GM03348 (cell line): ENCODE results near the gene TPCN2.
"Not testable (repeated sequence)": the region's sequence is repeated elsewhere in the genome, so short reads cannot be mapped to it uniquely, and the experiment has no call there.

Experiments
- DNase-seq: peaks from one replicate; pipeline ENCODE4 v3.0.0; 2012; ENCODE audit warnings: low spot score

The TPCN2 gene

DNA sequence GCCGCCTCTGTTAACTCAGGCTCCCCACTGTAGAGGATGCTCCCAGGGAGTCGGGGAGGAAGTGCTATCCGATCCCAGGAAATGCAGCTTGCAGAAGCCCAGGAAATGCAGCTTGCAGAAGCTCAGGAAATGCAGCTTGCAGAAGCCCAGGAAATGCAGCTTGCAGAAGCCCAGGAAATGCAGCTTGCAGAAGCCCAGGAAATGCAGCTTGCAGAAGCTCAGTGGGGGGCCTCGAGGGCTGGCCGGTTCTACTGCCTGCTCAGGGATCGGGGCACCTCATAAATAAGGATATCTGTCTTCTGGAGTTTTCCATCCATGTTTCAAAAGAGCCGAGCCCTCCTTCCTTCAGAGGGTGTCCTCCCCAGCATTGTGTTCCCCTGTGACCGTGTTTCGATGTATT lies 81.9 kb downstream of the TPCN2 start:
- DNase-seq, result no peak

DNA sequence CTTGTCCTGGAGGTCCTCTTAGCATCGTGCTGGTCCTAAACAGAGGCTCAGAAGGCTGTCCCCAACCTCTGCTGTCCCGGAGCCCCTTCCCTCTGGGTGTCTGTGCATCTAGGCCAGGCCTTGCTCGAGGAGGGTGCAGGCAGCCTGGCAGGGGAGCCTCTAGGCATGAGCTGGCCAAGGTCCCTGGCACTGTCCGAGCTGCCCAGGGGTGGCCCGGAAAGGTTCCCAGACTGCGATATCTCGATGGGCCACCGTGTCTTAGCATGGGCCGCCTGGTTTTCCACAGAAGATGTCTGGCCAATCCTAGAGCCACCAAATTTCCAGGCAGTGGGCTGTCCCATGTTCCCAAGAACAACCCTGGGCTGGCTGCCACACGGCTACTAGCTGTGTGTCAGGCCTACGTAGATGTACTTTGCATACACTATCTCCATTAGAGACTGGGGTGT lies 82.4 kb downstream of the TPCN2 start:
- DNase-seq, result no peak

GRCh38 chr11:69131644-69132300 lies 83.0 kb downstream of the TPCN2 start:
- DNase-seq, result peak; percentile 91

GRCh38 chr11:69132301-69132670 lies 83.6 kb downstream of the TPCN2 start:
- DNase-seq, result no peak

- no peak for DNase-seq
Observed at GRCh38 chr11:69133251-69133650, 84.5 kb downstream of the TPCN2 start.

- DNase-seq, result not testable (repeated sequence)
Observed at GRCh38 chr11:69134182-69134581, 85.5 kb downstream of the TPCN2 start.

- DNase-seq, result no peak
Observed at GRCh38 chr11:69134957-69135356, 86.2 kb downstream of the TPCN2 start.

- DNase-seq, result no peak
Observed at GRCh38 chr11:69135420-69136363, 87.0 kb downstream of the TPCN2 start.

GRCh38 chr11:69136471-69136870 lies 87.7 kb downstream of the TPCN2 start:
- DNase-seq, result no peak

GRCh38 chr11:69137151-69137844 lies 88.6 kb downstream of the TPCN2 start:
- DNase-seq, result no peak

DNA sequence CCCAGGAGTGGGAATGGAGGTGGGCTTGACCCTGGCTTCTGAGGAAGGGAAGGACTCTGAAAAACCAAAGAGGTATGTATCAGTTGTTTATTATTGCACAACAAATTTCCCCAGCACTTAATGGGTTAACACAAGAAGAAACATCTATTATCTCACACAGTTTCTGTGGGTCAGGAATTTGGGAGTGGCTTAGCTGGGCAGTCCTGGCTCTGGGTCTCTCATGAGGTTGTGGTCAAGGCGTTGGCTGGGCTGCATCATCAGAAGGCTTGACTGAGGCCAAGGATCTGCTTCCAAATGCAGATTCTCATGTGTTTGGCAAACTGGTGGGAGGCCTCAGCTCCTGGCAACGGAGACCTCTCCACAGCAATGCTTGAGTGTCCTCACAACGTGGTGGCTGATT lies 89.5 kb downstream of the TPCN2 start:
- DNase-seq, result peak; percentile 71

- not testable (repeated sequence) for DNase-seq
Observed at GRCh38 chr11:69140161-69140560, 91.4 kb downstream of the TPCN2 start.

- no peak for DNase-seq
Observed at GRCh38 chr11:69140635-69141034, 91.9 kb downstream of the TPCN2 start.

- DNase-seq, result no peak
Observed at GRCh38 chr11:69141742-69142141, 93.0 kb downstream of the TPCN2 start.

GRCh38 chr11:69142895-69143294 lies 94.2 kb downstream of the TPCN2 start:
- DNase-seq, result no peak

- no peak for DNase-seq
Observed at GRCh38 chr11:69144316-69145049, 95.8 kb downstream of the TPCN2 start.

GRCh38 chr11:69145050-69145380 lies 96.3 kb downstream of the TPCN2 start:
- DNase-seq, result peak; percentile 43

- no peak for DNase-seq
Observed at GRCh38 chr11:69148377-69148762, 99.6 kb downstream of the TPCN2 start.

- DNase-seq, result no peak
Observed at GRCh38 chr11:69148806-69149205, 100.1 kb downstream of the TPCN2 start.

DNA sequence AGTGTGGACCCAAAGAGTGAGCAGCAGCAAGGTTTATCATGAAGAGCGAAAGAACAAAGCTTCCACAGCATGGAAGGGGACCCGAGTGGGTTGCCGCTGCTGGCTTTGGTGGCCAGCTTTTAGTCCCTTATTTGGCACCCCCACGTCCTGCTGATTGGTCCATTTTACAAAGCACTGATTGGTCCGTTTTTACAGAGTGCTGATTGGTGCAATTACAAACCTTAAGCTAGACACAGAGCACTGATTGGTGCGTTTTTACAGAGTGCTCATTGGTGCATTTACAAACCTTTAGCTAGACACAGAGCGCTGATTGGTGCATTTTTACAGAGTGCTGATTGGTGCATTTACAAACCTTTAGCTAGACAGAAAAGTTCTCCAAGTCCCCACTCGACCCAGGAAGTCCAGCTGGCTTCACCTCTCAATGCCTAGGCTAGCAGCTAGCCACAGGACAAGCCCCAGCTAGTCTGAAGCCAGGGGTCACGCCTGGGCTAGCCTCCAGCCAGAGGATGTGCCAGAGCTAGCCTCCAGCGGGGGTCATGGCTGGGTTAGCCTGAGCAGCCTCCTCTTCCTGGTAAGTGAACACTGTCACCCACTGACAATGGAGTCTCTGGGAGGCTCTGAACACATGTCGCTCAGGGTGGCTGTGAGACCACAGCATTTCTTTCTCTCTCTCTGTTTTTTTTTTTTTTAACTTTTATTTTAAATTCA lies 100.8 kb downstream of the TPCN2 start:
- not testable (repeated sequence) for DNase-seq

GRCh38 chr11:69150175-69150574 lies 101.4 kb downstream of the TPCN2 start:
- no peak for DNase-seq

GRCh38 chr11:69151836-69152235 lies 103.1 kb downstream of the TPCN2 start:
- DNase-seq, result no peak
